GM19324 (cell line): ENCODE measurements around the gene PDE6G.

Experiments
- ATAC-seq: cut with Tn5 transposase; IDR thresholded peaks from one replicate; pipeline ENCODE4 v1.9.1; 2021; ENCODE audit warnings: mild to moderate bottlenecking, moderate library complexity; ENCODE audit not compliant: unreplicated experiment, low FRiP score

Gene PDE6G

GRCh38 chr17:81656118-81656743, at the start of gene PDE6G:
Gene PDE6G, minus strand, starts transcription at chr17:81656542. Its CDS starts 3,237 bp downstream, at chr17:81653305.
- ATAC-seq: no peak

- no peak for ATAC-seq
Measured at GRCh38 chr17:81705518-81706231, 49.3 kb upstream of the PDE6G start.

- no peak for ATAC-seq
Measured at GRCh38 chr17:81703747-81704654, 47.7 kb upstream of the PDE6G start.

- peak; percentile 86 for ATAC-seq
Measured at GRCh38 chr17:81702934-81703746, 46.8 kb upstream of the PDE6G start, which contains the start of gene MRPL12. Gene MRPL12, plus strand, starts transcription at chr17:81703367. Its CDS starts 135 bp downstream, at chr17:81703502.

- ATAC-seq: no peak
Measured at GRCh38 chr17:81701288-81702071, 45.1 kb upstream of the PDE6G start.

GRCh38 chr17:81700353-81701287, 44.3 kb upstream of the PDE6G start:
- no peak for ATAC-seq

GRCh38 chr17:81697261-81698044, 41.1 kb upstream of the PDE6G start:
- ATAC-seq: no peak

GRCh38 chr17:81696218-81696941, 40.0 kb upstream of the PDE6G start:
- no peak for ATAC-seq

- no peak for ATAC-seq
Measured at GRCh38 chr17:81695801-81696200, 39.5 kb upstream of the PDE6G start.

- no peak for ATAC-seq
Measured at GRCh38 chr17:81695211-81695610, 38.9 kb upstream of the PDE6G start.

GRCh38 chr17:81694810-81695209, 38.5 kb upstream of the PDE6G start:
- ATAC-seq: no peak

- ATAC-seq: no peak
Measured at GRCh38 chr17:81693509-81694210, 37.3 kb upstream of the PDE6G start.

GRCh38 chr17:81691608-81692007, 35.3 kb upstream of the PDE6G start:
- no peak for ATAC-seq

GRCh38 chr17:81691196-81691595, 34.9 kb upstream of the PDE6G start:
- ATAC-seq: no peak

- ATAC-seq: no peak
Measured at GRCh38 chr17:81690549-81690948, 34.2 kb upstream of the PDE6G start.

- no peak for ATAC-seq
Measured at GRCh38 chr17:81690066-81690465, 33.7 kb upstream of the PDE6G start.
